HG03103 (cell line): ENCODE measurements around the gene ACP4.
"Not testable (repeated sequence)": the region's sequence is repeated elsewhere in the genome, so short reads cannot be mapped to it uniquely, and the experiment has no call there.

Experiments used
- ATAC-seq: cut with Tn5 transposase; IDR thresholded peaks from one replicate; pipeline ENCODE4 v1.9.1; 2021; ENCODE audit warnings: low read depth; ENCODE audit not compliant: unreplicated experiment

ACP4 gene, protein sequence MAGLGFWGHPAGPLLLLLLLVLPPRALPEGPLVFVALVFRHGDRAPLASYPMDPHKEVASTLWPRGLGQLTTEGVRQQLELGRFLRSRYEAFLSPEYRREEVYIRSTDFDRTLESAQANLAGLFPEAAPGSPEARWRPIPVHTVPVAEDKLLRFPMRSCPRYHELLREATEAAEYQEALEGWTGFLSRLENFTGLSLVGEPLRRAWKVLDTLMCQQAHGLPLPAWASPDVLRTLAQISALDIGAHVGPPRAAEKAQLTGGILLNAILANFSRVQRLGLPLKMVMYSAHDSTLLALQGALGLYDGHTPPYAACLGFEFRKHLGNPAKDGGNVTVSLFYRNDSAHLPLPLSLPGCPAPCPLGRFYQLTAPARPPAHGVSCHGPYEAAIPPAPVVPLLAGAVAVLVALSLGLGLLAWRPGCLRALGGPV

DNA sequence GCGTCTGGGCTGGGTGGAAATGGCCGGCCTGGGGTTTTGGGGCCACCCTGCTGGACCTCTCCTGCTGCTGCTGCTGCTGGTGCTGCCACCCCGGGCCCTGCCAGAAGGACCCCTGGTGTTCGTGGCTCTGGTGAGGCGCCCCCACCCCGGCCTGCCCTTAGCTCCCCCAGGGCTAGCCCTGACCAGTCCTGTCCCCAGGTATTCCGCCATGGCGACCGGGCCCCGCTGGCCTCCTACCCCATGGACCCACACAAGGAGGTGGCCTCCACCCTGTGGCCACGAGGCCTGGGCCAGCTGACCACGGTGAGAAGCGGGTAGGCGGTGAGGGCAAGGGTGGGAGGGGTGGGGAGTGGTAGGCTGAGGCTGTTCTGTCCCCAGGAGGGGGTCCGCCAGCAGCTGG is at the start of gene ACP4:
Gene ACP4 (plus strand): TSS at position 20 of the 400 bp plus-strand sequence. CDS start 0 bp downstream, at position 20.
- no peak for ATAC-seq

DNA sequence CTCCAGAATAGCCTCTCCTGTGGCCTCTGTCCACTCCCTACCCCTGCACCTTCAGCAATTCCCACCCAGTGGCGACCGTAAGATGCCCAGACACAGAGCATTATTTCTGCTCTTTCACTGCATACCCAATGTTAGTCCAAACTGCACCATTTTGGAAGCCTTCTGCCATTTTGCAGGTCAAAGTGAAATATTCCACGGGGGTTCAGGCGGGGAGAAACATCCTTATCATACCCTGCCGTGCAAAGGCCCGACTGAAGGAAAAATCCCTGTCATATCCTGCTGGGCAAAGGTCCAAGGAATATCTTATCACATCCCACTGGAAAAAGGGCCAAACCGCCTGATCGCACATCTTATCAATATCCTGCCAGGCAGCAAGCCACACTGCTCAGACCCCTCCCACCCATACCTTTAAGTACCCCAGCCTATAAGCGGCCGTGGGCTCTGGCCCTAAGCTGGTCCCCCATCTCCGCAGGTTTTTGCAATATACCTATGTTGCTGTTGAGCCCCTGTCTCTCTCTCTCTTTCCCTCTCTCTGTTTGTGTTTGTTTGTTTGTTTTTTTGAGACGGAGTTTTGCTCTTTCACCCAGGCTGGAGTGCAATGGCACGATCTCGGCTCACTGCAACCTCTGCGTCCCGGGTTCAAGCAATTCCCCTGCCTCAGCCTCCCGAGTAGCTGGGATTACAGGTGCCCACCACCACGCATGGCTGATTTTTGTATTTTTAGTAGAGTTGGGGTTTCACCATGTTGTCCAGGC is 48.9 kb upstream of the ACP4 start:
- no peak for ATAC-seq

DNA sequence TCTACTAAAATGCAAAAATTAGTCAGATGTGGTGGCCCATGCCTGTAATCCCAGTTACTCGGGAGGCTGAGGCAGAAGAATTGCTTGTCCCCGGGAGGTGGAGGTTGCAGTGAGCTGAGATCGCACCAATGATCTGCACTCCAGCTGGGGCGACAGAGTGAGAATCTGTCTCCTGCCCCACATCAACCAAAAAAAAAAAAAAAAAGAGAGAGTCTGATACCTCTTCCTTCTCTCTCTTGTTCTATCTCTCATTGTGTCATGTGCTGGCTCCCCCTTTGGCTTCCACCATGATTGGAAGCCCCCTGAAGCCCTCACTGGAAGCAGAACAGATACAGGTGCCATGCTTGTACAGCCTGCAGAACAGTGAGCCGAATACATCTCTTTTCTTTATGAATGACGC is 46.7 kb upstream of the ACP4 start:
- no peak for ATAC-seq

DNA sequence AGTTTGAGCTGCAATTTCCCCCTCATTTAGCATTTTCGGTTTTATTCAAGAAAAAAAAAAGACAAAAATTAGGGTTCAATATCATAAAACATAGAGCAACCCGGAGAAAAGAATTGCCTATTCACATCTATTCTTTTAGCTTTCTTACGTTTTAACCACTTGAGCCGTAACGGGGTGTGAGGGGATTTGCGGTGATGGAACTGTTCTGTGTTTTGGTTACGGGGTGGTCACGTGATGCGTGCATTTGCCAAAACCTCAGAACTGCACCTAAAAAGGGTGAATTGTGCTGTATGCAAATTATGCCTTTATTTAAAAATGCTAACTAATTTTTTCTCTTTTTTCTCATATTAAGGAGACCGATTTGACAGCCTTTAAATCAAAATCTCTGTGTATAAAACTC is 45.0 kb upstream of the ACP4 start:
- ATAC-seq = no peak

DNA sequence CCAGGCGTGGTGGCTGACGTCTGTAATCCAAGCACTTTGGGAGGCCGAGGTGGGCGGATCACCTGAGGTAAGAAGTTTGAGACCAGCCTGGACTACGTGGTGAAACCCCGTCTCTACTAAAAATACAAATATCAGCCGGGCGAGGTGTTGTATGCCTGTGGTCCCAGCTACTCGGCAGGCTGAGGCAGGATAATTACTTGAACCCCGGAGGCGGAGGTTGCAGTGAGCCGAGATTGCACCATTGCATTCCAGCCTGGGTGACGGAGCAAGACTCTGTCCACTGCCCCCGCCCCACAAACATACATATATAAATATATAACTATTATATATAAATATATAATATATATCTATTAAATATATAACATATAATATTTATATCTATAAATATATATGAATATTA is 43.1 kb upstream of the ACP4 start:
- not testable (repeated sequence) for ATAC-seq

DNA sequence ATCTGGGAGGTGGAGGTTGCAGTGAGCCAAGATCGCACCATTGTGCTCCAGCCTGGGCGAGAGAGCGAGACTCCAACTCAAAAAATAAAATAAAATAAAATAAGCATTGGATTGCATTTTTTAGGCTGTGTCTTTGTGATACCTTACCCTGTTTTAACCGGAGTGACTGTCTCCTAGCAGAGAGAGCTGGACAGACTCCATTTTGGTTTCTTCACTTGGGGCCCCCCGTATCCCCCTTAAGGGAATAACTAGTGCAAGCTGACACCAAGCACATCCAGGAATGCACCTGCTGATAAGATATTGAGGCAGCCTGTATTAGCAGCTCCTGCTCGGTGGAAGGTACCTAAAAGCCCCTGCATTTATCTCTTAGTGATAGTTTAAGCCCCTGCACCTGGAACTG is 40.7 kb upstream of the ACP4 start:
- ATAC-seq = no peak

DNA sequence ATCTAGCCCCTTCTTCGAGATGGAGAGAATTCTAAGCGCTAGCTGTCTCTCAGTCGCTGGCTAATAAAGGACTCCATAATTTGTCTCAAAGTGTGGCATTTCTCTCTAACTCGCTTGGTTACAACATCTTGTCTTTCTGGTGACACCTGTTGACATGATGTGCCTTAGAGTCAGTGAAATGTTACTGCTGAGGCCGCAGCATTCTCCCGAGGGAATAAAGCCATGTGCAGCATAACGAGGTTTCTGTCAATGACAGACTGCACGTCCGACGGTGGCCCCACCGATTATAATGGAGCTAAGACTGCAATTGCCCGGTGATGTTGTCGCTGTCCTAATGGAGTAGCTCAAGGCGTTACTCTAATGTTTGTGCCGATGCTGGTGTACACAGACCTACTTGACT is 40.2 kb upstream of the ACP4 start:
- ATAC-seq = no peak

DNA sequence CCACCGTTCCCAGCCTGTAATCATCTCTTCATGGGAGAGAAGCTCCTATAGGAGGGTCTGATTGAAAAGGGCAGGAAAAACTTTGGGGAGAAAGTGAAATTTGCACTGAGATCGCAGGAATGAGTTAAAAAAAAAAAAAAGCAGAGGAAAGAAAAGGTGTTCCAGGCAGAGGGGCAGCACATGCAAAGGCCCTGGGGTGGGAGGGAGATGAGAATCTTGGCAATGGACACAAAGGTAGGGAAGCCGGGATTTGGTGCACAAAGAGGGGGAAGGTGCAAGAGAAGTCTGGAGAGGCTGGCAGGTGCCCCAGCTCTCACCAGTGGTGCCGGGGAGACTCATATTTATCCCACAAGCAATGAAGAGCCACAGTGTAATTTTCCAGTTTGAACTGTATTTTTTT is 36.3 kb upstream of the ACP4 start:
- ATAC-seq = no peak

DNA sequence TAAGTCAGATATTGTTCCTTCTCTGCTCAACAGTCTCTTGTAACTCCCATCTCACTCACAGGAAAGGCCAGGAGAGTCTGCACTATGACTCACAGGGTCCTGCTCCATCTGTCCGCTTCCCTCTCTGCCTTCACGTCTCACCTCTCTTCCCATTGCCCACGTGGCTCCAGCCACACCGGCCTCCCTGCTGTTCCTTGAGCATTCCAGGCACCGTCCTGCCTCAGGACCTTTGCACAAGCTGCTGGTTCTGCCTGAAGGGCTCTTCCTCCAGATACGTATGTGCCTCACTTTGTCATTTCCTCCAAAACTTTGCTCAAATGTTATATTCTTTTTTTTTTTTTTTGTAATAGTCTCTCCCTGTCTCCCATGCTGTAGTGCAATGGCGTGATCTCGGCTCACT is 34.0 kb upstream of the ACP4 start:
- not testable (repeated sequence) for ATAC-seq

DNA sequence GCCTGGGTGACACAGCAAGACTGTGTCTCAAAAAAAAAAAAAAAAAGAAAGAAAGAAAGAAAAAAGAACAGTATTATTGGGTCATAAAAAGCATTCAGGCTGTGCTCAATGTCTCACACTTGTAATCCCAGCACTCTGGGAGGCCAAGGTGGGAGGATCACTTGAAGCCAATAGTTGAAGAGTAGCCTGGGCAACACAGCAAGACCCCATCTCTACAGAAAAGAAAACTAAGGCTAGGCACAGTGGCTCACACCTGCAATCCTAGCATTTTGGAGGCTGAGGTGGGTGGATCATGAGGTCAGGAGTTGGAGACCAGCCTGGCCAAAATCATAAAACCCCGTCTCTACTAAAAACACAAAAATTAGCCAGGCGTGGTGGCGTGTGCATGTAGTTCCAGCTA is 32.6 kb upstream of the ACP4 start:
- ATAC-seq = not testable (repeated sequence)

DNA sequence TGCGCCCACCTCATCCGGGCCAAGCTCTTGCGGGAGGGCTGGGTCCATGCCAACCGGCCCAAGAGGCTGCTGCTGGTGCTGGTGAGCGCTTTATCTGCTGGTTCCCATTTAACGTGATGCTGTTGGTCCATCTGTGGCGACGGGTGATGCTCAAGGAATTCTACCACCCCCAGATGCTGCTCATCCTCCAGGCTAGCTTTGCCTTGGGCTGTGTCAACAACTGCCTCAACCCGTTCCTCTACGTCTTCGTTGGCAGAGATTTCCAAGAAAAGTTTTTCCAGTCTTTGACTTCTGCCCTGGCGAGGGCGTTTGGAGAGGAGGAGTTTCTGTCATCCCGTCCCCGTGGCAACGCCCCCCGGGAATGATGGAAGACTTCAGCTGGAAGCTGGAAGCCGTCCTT is 31.1 kb upstream of the ACP4 start:
- not testable (repeated sequence) for ATAC-seq

DNA sequence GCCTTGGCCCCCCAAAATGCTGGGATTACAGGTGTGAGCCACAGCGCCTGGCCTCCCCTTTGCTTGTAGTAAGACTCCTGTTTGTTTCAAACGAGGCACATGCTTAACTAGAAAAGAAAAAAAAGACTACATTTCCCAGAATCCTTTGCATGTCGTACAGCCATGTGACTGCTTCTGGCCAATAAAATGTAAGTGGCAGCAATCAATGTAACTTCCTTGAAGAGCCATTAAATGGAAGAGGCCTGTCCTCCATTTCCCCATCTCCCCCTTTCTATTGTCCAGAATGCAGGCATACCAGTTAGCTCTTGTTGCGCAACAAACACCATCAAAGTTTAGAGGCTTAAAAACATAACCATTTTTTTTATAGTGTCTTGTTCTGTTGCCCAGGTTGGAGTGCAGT is 30.3 kb upstream of the ACP4 start:
- ATAC-seq = no peak

DNA sequence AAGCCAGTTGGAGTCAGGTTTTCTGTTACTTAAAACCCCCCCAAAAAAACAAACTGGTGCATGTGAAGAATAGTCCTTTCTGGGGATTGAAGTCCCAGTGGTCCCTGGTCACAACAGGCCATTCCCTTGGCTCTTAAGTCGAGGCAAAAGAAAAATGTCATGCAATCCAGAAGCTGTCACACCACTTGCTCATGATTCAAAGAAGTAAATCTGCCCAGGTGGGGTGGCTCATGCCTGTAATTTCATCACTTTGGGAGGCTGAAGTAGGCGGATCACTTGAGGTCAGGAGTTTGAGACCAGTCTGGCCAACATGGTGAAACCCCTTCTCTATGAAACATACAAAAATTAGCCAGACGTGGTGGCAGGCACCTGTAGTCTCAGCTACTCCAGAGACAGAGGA is 28.7 kb upstream of the ACP4 start:
- ATAC-seq = not testable (repeated sequence)

DNA sequence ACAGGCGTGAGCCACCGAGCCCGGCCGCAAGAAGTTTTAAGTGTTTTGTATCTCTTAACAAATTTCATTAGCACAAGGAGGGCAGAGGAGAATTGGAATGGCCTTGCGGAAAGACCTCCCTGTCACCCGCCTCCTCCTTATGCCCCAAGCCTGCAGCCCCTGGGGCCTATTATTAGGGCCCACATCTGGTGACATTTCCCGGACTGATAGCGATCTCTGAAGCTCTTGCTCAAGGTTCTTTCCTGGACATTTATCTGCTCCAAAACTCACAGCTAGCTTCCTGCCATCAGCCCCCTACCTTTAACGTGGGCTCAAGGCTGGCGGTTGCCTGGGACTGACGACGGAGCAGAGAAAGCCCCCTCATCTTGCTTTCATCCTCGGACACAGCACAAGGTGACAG is 26.7 kb upstream of the ACP4 start:
- ATAC-seq = not testable (repeated sequence)

DNA sequence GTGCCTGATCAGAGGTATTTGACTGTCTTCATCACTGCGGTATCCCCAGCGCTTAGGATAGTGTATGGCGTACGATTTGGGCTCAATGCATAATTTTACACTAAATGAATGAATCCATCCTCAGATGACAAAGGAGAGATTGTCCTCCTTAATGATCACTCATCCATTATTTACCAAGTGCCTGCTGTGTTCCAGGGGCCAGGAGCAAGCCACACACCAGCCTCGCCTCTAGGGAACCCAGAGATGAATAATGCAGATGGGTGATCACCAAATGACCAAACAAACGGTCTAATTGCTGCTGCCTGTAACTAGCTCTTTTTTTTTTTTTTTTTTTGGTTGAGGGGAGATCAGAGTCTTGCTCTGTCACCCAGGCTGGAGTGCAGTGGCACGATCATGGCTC is 25.8 kb upstream of the ACP4 start:
- ATAC-seq = no peak

DNA sequence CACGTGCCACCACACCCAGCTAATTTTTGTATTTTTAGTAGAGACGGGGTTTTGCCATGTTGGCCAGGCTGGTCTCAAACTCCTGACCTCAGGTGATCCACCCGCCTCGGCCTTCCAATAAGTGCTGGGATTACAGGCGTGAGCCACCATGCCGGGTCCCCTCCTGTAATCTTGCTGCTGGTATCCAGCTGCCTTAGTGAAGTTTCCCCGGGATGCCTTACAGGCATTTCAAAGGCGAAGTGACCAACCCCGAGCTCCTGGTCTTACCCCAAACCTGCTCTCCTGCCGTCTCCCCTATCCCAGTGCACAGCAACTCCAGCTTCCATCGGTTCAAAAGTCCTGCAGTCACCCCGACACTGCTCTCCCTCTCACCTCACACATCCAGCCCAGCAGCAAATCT is 23.5 kb upstream of the ACP4 start:
- not testable (repeated sequence) for ATAC-seq

DNA sequence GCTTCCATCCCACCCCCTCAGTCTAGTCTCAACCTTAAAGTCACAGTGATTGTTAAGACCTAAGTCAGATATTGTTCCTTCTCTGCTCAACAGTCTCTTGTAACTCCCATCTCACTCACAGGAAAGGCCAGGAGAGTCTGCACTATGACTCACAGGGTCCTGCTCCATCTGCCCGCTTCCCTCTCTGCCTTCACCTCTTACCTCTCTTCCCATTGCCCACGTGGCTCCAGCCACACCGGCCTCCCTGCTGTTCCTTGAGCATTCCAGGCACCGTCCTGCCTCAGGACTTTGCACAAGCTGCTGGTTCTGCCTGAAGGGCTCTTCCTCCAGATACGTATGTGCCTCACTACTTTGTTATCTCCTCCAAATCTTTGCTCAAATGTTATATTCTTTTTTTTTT is 23.0 kb upstream of the ACP4 start:
- not testable (repeated sequence) for ATAC-seq

DNA sequence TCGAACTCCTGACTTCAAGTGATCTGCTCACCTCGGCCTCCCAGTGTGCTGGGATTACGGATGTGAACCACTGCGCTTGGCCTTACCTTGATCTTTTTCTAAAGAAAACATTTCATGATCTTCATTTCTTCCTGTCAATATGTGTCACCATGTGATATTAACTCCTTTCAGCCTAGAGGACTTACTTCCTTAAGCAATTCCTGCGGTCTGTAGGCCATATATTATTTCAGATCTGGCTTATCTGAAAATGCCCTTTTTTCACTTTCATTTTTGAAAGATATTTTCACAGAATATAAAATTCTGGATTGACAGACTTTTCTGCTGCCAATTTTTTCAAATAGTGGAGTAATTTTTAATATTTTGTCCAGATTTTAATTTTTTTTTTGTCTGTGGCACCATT is 21.9 kb upstream of the ACP4 start:
- no peak for ATAC-seq

DNA sequence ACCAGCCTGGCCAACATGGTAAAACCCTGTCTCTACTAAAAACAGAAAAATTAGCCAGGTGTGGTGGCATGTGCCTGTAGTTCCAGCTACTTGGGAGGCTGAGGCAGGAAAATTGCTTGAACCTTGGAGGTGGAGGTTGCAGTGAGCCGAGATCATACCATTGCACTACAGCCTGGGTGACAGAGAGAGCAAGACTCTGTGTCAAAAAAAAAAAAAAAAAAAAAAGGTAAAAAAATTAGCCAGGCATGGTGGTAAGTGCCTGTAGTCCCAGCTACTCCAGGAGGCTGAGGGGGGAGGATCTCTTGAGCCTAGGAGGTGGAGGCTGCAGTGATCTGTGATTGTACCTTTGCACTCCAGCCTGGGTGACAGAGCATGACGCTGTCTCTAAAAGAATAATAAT is 20.1 kb upstream of the ACP4 start, which contains the start of gene GPR32:
Gene GPR32 (plus strand): TSS at position 301 of the 400 bp plus-strand sequence. CDS start 137 bp downstream, outside the sequence.
- ATAC-seq = not testable (repeated sequence)

DNA sequence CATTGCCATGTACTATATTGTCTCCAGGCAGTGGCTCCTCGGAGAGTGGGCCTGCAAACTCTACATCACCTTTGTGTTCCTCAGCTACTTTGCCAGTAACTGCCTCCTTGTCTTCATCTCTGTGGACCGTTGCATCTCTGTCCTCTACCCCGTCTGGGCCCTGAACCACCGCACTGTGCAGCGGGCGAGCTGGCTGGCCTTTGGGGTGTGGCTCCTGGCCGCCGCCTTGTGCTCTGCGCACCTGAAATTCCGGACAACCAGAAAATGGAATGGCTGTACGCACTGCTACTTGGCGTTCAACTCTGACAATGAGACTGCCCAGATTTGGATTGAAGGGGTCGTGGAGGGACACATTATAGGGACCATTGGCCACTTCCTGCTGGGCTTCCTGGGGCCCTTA is 19.3 kb upstream of the ACP4 start:
- ATAC-seq = no peak

DNA sequence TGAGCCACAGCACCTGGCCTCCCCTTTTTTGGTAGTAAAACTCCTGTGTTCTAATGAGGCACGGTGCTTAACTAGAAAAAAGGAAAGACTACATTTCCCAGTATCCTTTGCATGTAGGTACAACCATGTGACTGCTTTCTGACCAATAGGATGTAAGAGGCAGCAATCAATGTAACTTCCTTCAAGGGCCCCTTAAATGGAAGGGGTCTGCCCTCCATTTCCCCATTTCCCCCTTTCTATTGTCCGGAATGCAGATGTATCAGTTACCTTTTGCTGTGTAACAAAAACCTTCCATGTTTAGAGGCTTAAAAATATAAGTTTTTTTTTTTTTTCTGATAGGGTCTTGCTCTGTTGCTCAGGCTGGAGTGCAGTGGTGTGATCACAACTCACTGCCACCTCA is 17.7 kb upstream of the ACP4 start:
- ATAC-seq = no peak

DNA sequence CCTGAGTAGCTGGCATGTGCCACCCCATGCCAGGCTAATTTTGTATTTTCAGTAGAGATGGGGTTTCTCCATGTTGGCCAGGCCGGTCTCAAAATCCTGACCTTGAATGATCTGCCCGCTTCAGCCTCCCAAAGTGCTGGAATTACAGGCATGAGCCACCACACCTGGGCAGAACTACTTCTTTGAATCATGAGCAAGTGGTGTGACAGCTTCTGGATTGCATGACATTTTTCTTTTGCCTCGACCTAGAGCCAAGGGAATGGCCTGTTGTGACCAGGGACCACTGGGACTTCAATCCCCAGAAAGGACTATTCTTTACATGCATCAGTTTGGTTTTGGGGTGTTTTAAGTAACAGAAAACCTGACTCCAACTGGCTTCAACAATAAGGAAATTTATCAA is 17.3 kb upstream of the ACP4 start:
- ATAC-seq = not testable (repeated sequence)
